ENCODE results near the gene TRIM60.
"Not testable (repeated sequence)": the region's sequence is repeated elsewhere in the genome, so short reads cannot be mapped to it uniquely, and the experiment has no call there.

Gene TRIM60

DNA sequence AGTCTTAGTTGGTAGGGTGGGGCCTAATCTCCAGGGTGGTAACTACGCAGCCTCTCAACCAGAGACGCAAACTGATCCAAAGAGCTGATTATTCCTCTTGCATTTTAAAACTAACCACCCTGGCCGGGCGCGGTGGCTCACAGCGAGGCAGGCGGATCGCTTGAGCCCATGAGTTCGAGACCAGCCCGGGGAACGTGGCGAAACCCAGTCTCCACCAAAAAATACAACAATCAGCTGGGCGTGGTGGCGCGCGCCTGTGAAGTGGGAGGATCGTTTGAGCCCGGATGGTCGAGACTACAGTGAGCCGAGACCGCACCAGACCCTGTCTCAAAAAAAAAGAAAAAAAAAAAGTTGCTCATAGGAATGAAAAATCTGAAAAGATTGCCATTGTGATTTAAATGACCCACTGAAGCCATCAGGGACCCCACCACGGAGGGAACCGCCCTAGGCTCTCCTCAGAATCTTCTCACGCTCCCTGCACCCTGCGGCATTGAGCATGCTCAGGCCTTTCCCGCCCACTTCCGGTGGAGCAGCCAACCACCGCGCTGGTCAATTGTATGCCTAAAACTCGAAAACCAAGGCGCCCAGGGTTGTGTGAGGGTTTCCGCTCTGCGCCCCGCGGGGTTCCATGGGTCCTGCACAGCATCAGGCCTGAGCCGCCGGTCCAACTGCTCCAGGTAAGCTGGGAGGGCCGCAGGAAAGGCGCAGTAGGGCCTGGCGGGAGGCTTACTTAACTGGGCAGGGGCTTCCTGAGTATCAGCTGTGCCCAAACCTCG, at the start of gene TRIM60:
TSS of gene TRIM60 (plus strand) at position 564 of the 776 bp plus-strand sequence. CDS start 8,074 bp downstream, outside the sequence.
- DNase-seq, result no peak

DNA sequence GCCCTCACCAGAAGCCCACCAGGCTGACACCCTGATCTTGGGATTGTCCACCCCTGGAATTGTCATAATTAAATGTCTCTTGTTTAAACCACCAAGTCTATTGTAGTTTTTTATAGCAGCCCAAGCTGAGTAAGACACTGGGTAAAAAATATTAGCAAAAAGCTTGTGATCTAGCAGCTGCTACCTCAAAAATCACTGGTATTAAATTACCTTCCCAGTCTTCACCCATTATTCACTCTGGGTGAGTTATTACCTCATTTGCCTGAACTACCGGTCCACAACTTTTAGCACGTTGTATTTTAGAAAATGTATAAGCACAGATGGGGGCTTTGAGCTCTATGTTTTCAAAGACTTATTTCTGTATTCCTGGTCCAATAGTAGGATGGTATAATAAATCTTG, 42.3 kb upstream of the TRIM60 start:
- no peak for DNase-seq

DNA sequence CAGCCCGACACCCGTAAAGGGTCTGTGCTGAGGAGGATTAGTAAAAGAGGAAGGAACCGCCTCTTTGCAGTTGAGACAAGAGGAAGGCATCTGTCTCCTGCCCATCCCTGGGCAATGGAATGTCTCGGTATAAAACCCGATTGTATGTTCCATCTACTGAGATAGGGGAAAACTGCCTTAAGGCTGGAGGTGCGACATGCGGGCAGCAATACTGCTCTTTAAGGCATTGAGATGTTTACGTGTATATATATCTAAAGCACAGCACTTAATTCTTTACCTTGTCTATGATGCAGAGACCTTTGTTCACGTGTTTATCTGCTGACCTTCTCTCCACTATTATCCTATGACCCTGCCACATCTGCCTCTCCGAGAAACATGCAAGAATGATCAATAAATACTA, 41.0 kb upstream of the TRIM60 start:
- DNase-seq, result not testable (repeated sequence)

DNA sequence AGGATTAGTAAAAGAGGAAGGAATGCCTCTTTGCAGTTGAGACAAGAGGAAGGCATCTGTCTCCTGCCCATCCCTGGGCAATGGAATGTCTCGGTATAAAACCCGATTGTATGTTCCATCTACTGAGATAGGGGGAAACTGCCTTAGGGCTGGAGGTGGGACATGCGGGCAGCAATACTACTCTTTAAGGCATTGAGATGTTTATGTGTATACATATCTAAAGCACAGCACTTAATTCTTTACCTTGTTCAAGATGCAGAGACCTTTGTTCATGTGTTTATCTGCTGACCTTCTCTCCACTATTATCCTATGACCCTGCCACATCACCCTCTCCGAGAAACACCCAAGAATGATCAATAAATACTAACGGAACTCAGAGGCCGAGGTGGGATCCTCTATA, 35.7 kb upstream of the TRIM60 start:
- not testable (repeated sequence) for DNase-seq

DNA sequence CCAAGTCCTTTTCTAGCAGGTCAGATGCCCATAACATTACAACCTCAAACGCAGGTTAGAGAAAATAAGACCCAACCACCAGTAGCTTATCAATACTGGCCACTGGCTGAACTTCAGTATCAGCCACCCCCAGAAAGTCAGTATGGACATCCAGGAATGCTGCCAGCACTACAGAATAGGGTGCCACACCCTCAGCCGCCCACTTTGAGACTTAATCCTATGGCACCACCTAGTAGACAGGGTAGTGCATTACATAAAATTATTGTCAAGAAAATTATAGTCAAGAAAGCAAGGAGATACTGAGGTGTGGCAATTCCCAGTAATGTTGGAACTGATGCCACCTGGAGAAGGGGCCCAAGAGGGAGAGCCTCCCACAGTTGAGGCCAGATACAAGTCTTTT, 34.5 kb upstream of the TRIM60 start:
- no peak for DNase-seq

DNA sequence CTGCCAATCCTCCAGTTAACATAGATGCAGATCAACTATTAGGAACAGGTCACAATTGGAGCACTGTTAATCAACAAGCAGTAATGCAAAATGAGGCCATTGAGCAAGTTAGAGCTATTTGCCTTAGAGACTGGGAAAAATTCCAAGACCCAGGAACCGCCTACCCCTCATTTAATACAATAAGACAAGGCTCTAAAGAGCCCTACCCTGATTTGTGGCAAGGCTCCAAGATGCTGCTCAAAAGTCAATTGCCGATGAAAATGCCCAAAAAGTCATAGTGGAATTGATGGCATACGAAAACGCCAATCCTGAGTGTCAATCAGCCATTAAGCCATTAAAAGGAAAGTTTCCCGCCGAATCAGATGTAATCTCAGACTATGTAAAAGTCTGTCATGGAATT, 33.9 kb upstream of the TRIM60 start:
- no peak for DNase-seq

DNA sequence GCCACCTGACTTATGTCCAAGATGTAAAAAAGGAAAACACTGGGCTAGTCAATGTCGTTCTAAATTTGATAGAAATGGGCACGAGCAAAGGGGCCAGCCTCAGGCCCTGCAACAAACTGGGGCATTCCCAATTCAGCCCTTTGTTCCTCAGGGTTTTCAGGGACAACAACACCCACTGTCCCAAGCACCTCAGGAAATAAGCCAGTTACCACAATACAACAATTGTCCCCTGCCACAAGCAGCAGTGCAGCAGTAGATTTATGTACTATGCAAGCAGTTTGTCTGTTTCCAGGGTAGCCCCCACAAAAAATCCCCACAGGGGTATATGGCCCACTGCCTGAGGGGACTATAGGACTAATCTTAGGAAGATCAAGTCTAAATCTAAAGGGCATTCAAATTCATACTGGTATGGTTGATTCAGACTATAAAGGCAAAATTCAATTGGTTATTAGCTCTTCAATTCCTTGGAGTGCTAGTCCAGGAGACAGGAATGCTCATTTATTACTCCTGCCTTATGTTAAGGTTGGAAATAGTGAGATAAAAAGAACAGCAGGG, 33.2 kb upstream of the TRIM60 start:
- not testable (repeated sequence) for DNase-seq

DNA sequence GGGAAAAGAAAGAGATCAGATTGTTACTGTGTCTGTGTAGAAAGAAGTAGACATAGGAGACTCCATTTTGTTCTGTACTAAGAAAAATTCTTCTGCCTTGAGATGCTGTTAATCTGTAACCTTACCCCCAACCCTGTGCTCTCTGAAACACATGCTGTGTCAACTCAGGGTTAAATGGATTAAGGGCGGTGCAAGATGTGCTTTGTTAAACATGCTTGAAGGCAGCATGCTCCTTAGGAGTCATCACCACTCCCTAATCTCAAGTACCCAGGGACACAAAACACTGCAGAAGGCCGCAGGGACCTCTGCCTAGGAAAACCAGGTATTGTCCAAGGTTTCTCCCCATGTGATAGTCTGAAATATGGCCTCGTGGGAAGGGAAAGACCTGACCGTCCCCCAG, 29.8 kb upstream of the TRIM60 start:
- DNase-seq, result not testable (repeated sequence)

DNA sequence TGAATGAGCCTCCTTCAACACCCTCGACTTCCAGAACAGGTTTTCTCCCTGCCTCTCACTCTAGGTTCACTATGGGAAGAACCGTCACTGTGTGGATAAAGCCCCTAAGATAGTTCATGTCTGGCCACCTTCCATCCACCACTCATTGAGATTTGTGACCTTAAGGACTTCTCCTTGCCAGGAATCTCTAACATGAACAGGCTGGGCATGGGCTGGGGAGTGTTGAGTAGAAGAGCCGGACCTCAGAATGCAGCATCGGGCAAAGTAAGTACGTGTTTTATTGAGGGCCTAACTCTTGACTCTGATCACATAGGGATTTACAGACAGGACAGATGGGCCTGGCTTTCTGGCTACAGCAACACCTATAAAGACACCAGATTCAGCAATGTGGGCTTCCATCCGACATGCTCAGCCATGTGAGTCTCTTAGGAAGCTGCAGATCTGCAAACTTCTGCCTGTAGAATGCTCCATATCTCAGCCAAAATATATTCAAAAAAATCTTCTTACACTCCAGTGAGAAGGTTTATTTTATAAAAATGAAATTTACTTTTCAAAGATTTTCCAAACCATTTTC, 26.4 kb upstream of the TRIM60 start:
- no peak for DNase-seq

DNA sequence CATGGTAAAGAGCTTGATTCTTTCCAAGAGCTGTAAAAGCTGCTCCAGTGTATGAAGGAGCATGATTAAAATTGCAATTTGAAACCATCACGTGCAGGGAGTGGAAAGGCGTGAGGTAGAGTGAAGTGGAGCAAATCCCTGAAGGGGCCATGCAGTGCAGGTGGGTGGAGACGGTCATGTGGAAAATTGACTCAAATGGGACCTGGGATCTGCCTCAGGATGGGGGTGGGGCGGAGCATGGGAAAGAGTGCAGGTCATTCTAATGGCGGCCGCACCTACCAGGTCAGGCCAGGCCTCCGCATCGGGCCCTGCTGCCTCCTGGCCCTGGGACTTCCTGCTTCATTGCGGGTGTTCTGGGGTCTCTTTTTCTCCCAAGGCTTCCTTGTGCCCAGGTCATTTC, 25.3 kb upstream of the TRIM60 start:
- no peak for DNase-seq

DNA sequence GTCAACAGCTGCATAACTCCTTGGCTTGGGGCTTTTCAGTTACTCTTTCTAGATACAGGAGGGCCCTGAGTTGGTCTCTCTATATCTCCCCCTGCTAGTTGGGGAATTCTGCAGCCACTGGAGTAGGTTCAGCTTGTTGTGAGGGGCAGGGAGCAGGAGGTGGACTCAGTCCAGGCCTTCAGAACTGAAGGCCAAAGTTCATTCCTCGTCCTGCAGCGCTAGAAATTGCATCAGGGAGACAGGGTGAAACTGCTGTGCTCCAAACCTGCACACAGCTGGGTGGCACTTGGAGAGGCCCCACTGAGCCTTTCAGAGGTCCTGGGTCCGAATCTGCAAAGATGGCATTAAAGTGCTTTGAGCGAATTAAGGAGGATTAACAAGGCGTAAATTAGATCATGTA, 24.9 kb upstream of the TRIM60 start:
- DNase-seq, result no peak

DNA sequence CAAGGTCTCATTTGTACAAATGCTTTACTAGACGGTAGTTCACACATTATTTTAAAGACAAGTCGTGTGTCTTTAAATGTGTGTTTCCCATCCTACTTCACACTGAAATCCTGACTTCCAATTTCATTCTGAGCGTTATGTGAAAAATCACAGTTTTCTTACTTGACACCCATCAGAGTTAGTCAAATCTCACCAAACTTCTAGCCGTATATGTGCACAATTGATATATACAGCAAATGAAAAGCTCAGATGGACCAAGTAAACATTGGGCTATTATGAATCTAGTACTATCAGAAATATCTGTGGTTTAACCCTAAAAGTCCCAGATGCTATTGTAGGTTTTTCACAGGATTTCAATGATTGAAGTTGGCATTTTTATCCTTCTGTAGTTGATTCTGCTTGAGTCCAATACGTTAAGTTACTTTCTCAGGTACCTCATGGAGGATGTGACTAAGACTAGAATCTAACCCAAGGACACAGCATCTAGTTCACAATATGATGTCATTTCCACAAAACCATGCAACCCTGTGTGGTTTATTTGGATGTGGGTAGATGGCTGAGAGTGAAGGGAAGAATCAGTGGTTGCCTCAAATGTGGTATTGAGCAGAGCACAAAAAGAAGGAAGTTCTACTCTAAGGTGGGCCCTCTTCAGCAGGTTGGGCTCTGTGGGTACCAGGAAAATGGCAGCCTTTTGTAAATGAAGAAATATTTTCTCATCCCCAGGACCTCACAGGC, 22.1 kb upstream of the TRIM60 start:
- DNase-seq, result no peak

DNA sequence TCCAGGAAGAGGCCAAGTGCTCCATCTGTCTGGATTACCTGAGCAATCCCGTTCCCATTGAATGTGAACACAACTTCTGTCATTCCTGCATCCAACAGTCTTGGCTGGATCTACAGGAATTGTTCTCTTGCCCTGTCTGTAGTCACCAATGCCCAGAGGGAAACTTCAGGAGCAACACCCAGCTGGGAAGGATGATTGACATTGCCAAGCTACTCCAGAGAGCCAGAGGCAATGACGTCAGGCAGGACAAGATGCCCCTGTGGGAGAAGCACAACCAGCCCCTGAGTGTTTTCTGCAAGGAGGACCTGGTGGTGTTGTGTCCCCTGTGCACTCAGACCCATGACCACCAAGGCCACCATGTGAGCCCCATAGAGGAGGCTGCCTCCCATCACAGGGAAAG, 21.3 kb upstream of the TRIM60 start:
- DNase-seq, result no peak

DNA sequence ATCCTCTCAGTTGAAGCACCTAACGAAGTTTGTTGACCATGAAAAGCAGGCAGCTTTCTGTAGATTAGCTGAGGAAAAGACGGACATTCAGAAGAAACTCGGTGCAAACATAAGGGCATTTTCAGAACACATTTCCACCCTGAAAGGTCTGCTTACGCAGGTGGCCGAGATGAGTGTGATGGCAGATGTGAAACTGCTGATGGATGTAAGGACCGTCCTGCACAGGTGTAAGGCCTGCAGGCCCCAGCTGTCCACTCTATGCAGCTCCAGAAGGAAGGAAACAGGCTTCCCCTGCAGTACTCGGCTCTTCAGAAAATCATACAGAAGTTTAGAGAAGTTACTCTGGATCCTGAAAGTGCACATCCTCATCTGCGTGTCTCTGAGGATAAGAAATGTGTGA, 20.8 kb upstream of the TRIM60 start:
- no peak for DNase-seq

DNA sequence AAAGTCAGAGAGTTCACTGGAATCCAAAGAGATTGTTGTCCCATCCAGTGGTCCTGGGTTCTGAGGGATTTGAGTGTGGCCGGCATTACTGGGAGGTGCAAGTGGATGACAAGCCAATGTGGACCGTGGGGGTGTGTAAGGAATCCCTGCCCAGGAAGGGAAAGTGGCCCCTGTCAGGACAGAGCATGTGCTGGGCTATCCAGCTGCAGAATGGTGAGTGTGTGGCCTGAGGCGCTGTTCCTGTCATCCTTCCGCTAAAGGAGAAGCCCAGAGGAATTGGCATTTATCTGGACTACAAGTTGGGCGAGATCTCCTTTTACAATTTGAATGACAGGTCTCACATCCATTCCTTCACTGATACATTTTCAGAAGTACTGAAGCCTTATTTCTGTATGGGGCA, 20.4 kb upstream of the TRIM60 start:
- DNase-seq, result no peak

DNA sequence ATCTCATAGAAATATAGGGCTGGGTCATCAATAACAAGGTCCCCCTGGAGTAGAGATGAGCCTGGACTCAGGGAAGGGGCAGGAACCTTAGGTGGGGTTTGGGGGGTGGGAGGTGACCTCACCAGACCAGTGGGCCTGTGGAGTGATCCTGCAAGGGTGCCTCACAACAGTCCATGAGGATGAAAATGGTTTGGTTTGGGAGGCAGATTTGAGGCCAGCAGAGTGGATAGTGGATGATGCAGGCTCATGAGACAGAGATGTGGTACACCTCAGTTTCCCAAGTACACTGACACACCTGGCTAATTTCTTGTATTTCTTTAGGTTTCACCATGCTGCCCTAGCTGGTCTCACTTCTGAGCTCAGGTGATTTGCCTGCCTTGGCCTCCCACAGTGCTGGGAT, 18.1 kb upstream of the TRIM60 start:
- DNase-seq, result no peak

DNA sequence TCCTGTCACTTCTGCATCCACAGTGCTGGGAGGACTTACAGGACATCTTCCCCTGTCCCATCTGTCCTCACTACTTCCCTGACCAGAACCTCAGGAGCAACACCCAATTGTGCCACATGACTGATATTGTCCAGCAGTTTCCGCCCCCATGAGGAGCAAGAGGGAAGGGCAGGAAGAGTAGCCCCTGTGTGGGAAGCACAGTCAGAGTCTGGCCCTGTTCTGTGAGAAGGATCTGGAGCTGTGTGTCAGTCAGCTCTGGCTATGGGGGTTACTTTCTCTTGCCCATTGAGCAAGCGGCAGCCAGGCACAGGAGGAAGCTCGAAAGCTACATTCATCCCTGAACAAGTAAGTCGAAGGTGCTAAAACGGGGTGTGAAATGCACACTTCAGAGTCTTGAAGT, 14.8 kb upstream of the TRIM60 start:
- no peak for DNase-seq

DNA sequence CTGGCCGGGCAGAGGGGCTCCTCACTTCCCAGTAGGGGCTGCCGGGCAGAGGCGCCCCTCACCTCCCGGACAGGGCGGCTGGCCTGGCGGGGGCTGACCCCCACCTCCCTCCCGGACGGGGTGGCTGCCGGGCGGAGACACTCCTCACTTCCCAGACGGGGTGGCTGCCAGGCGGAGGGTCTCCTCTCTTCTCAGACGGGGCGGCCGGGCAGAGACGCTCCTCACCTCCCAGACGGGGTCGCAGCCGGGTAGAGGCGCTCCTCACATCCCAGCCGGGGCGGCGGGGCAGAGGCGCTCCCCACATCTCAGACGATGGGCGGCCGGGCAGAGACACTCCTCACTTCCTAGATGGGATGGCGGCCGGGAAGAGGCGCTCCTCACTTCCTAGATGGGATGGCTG, 11.8 kb upstream of the TRIM60 start:
- DNase-seq, result not testable (repeated sequence)

DNA sequence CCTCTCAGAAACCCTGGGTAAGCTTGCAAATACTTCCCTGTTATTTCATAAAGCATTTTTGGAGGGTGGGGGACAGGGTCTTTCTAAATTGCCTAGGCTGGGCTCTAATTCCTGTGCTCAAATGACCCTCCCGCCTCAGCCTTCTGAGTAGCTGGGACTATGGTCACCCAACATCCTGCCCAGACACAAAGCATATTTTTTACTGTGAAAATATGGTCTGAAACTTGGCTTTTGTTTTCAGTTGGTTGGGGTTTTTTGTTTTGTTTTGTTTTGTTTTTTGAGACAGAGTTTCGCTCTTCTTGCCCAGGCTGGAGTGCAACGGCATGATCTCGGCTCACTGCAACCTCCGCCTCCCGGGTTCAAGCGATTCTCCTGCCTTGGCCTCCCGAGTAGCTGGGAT, 6.0 kb upstream of the TRIM60 start:
- not testable (repeated sequence) for DNase-seq

DNA sequence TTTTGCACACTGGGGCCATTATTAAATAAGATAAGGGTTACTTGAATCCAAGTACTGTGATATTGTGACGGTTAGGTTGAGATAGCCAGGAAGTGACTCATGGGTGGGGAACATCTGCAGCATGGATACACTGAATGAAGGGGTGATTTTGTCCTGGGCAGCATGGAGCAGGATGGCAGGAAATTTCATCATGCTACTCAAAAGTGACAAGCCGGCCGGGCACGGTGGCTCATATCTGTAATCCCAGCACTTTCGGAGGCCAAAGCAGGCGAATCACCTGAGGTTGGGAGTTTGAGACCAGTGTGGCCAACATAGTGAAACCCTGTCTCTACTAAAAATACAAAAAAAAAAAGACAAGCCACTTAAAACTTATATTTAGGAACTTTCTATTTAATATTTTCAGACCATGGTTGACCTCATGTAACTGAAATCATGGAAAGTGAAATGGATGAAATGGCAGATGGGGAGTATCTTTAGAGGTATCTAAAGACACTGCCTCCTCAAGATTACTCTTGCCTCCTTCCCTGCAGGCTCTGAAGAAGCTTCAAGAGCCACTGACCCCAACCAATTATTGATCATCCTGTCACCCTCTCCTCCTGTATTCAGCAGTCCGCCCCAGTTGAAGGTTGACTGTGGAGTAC, 3.9 kb upstream of the TRIM60 start:
- no peak for DNase-seq

DNA sequence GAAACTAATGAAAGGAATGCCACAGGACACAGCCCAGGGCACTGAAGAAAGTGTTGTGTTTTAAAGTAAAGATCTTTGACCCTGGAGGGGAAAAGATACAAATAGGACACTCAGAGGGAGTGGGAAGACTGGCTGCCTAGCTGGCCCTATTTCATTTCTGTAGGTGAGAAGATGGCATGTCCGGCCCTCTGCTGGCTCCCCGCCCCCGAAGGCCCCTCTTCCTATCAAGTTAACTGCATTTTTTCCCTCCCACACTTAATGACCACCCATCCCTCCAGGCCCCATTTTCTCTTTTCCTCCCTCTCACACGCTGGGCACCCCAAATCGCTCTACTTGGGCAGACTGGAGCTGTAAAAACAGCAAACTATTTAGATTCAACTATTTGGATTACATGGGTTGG, 16.4 kb downstream of the TRIM60 start:
- DNase-seq, result no peak

DNA sequence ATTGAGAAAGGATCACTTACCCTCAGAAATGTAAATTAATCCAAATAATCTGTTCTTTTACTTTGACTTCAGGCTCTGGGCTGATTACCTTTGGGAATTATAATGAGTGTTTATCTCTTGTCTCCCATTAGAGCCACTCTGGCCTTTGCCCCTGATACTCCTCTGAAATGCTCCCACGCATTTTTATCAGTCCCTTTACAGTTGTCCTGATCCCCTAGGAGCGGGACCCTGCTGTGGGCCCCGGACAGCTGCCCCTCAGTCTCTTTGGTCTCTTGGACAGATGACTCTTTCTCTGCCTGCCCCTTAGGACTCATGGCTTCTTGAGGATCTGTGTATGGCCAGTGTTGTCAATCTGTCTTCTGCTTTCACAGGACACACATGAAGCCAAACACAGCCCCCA, 20.8 kb downstream of the TRIM60 start:
- DNase-seq, result no peak

DNA sequence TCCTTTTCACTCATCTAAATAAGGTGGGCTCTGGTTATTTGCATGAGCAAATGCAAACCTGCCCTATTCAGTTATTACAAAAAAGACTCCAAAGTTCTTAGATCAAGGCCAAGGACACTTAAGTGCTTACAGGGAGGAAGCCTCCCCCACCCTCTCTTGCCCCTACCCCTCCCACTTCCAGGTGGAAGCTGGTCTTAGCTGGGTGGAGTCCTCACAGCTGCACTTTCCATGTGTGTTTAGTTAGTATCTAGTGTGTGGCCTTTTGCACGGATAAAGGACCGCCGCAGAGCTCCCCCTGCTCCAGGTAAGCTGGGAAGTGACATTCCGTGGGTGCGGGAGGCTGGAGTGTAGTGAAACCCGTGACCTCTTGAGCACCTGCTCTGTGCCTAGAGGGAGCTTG, 21.8 kb downstream of the TRIM60 start, which contains the start of gene TRIM75:
TSS of gene TRIM75 (plus strand) at position 222 of the 400 bp plus-strand sequence. CDS start 5,282 bp downstream, outside the sequence.
- no peak for DNase-seq
